Ishikawa (cell line): Measurements from ENCODE around the gene POU2F1.

Source experiments
- CREB1 ChIP-seq: IDR thresholded peaks from 2 replicates; pipeline ENCODE4 v1.6.1; 2012; ENCODE audit warnings: low read depth
- EGR1 ChIP-seq: IDR thresholded peaks from 2 replicates; pipeline ENCODE4 v1.6.1; 2012
- MAX ChIP-seq: IDR thresholded peaks from 2 replicates; pipeline ENCODE4 v1.6.1; 2012
- RAD21 ChIP-seq: IDR thresholded peaks from 2 replicates; pipeline ENCODE4 v1.6.1; 2012; ENCODE audit warnings: low read depth
- REST ChIP-seq: IDR thresholded peaks from 2 replicates; pipeline ENCODE4 v1.6.1; 2012; ENCODE audit warnings: low read depth, mild to moderate bottlenecking
- TAF1 ChIP-seq: IDR thresholded peaks from 2 replicates; pipeline ENCODE4 v1.6.1; 2012; ENCODE audit warnings: low read depth, mild to moderate bottlenecking

DNA sequence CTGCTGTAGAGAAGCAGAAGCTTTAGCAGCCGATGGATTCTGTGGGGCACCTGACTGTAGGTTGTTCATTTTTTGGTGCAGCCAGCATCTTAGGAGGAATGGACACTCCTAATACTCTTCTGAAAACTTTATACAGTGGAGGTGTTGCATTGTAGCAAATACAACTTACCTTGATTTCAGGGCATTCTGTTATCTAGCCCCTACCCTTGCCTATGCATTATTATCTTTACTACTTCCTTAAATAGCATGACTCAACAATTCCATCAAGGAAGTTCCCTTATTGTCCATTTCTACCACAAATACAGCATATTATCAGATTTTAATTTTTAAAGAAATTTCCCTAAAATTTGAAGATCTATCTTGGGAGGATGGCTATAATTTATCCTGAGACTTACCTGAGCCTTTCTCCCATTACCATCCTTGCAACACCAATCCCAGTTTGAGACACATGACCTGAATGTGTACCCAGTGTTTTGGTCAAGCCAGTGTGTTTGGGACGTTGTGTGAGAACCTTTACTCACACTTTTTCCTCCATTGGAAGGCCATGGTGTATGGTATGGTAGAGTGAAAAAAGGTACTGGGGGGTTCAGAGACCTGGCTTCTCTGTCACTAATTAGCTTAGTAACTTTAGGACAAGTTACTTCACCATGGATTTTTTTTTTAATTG, 9.2 kb downstream of the POU2F1 start:
- no peak for TF ChIP-seq RAD21
- TF ChIP-seq MAX, result no peak
- TF ChIP-seq REST, result no peak
- TF ChIP-seq CREB1, result no peak
- no peak for TF ChIP-seq EGR1
- no peak for TF ChIP-seq TAF1
